Pancreas (tissue), 10 donors: ENCODE results near the gene SCAF11. TPM values are rescaled to one million over a fixed set of nuclear protein-coding genes. Genes with fewer than 3 reads are reported as not detected.
A peak's percentile ranks its signal among the peaks of the same experiment; 100 is the strongest.

Source experiments
- ATAC-seq, 4 donors: fragments of 200-7000 bp; cut with Tn5 transposase; one replicate each; pipeline versions ENCODE4 v1.8.0 to v1.9.1; 2020; ENCODE audit warnings: mild to moderate bottlenecking in 4 of 4, moderate library complexity in 4 of 4
- DNase-seq, 6 donors: peaks; one replicate each; pipeline ENCODE4 v3.0.0-alpha.2; 2020
- FAIRE-seq: peaks from 2 replicates; lab custom pipeline; 2012; peaks lifted over from hg19 to GRCh38; lab: Jason Lieb, UNC
- H3K27ac ChIP-seq, 4 donors: fragments of 200-600 bp; sonication (generic); 1 replicate in 3 of 4; 2 replicates in 1 of 4; pipeline versions ENCODE4 v1.5.0 to v1.8.0; 2020
- H3K27me3 ChIP-seq, 4 donors: fragments of 200-600 bp; one replicate each; pipeline ENCODE4 v1.8.0; 2021
- H3K36me3 ChIP-seq, 3 donors: fragments of 200-600 bp; sonication (generic) in 1 of 3; one replicate each; pipeline versions ENCODE4 v1.5.0 to v1.8.0; 2020 to 2021
- H3K4me1 ChIP-seq, 3 donors: fragments of 200-600 bp; one replicate each; pipeline ENCODE4 v1.8.0; 2021
- H3K4me3 ChIP-seq, 4 donors: fragments of 200-600 bp; sonication (generic) in 2 of 4; one replicate each; pipeline versions ENCODE4 v1.5.0 to v1.8.0; 2020 to 2021
- H3K9me3 ChIP-seq, 4 donors: fragments of 200-600 bp; one replicate each; pipeline ENCODE4 v1.8.0; 2021
- CTCF ChIP-seq, 4 donors: fragments of 200-600 bp; sonication (generic) in 3 of 4; IDR thresholded peaks; one replicate each; pipeline versions ENCODE4 v1.5.0 to v1.8.0; 2021; ENCODE audit warnings: antibody characterized with exemption in 4 of 4
- WGBS, 2 donors: extraction: QIAGEN DNeasy Blood & Tissue Kit; methylation state at CpG; one replicate each; pipeline ENCODE4 v1.1.7; 2013; 5-methylcytosine and 5-hydroxymethylcytosine counted together
- intact Hi-C, 3 donors: fragments of 100-400 bp; cut with DNase I; formaldehyde crosslinking; loops; one replicate each; pipeline versions ENCODE4 v1.11.1 to v1.14.2; 2022
- polyA plus RNA-seq, 2 donors: library from polyadenylated mRNA; stranded (reverse); fragments of 200-250 nt; gene quantifications; one replicate each; pipeline ENCODE4 v1.2.3, GENCODE V29; 2013
- total RNA-seq, 6 donors: library from RNA; stranded (reverse); fragmentation: NEBNext Ultra II Directional in 4 of 6; extraction: Animal tissue kit (Norgen Biotek cat#: 25700) in 4 of 6; gene quantifications; one replicate each; pipeline versions ENCODE4 v1.2.1 to v1.2.4, GENCODE V29; 2021 to 2023
- donor health status: healthy with polysubstance abuse.
- donor health status: DM: no; HTN: no; CAD: no; lungs with moderate emphysema.
- donor health status: DM: no; HTN: no; CAD: no.
- donor health status: control.
- donor health status: control.
- donor health status: Bipolar disorder and iron deficiency.
- donor health status: DM: yes; HTN: yes; CAD: no.
- donor health status: DM: no; HTN: no; CAD: no.
- donor health status: DM: no; HTN: no; CAD: no.
- donor health status: DM: yes; HTN: yes; CAD: no.

SCAF11 gene
- total and polyA plus RNA-seq, 8 donors: 13.8 to 74.2 (median 46.0) TPM

GRCh38 chr12:45930369-45930768, 60.0 kb downstream of the SCAF11 start:
- TF ChIP-seq CTCF (IDR thresholded peaks at IDR 0.05): no peak
- H3K9me3 ChIP-seq: no peaks in the 10 kb centered on the region
- DNase-seq: no peak
- no peaks in the 10 kb centered on the region for H3K27me3 ChIP-seq
- no peak overlapping the region for H3K4me3 ChIP-seq
- FAIRE-seq: no peak
- ATAC-seq: no peak
- intact Hi-C loops: no loop called here
- no peaks in the 10 kb centered on the region for H3K4me1 ChIP-seq
- H3K36me3 ChIP-seq: peaks cover 4 to 49% (median 9%) of the 10 kb centered on the region in 3 donors
- 93 to 97% methylated on average over 3 of the region's 3 CpGs for WGBS, 2 donors
- no peak overlapping the region for H3K27ac ChIP-seq

GRCh38 chr12:45928309-45928708, 62.1 kb downstream of the SCAF11 start:
- Histone ChIP-seq H3K9me3 (no peaks in the 10 kb centered on the region), H3K27ac (no peak overlapping the region), H3K36me3 (peaks cover 4 to 62% (median 17%) of the 10 kb centered on the region in 3 donors), H3K4me3 (no peak overlapping the region), H3K4me1 (no peaks in the 10 kb centered on the region), H3K27me3 (no peaks in the 10 kb centered on the region)
- intact Hi-C loops: no loop called here
- no peak for ATAC-seq
- no peak for TF ChIP-seq CTCF (IDR thresholded peaks at IDR 0.05)
- no peak for FAIRE-seq
- WGBS, 2 donors: 76 to 87% methylated on average over 2 of the region's 2 CpGs
- no peak for DNase-seq

GRCh38 chr12:45918818-45919217, 71.6 kb downstream of the SCAF11 start:
- Histone ChIP-seq H3K4me3 (no peak overlapping the region), H3K4me1 (no peaks in the 10 kb centered on the region), H3K36me3 (peaks cover 0 to 20% (median 3%) of the 10 kb centered on the region in 3 donors), H3K27ac (no peak overlapping the region), H3K9me3 (no peaks in the 10 kb centered on the region), H3K27me3 (no peaks in the 10 kb centered on the region)
- intact Hi-C loops: no loop called here
- no peak for DNase-seq
- FAIRE-seq: no peak
- 92 to 98% methylated on average over 3 of the region's 3 CpGs for WGBS, 2 donors
- TF ChIP-seq CTCF (IDR thresholded peaks at IDR 0.05): no peak
- ATAC-seq: no peak

- no peak for DNase-seq
- ATAC-seq: peak in 1 of 4 donors; percentile 6
- intact Hi-C loops: no loop called here
- Histone ChIP-seq H3K4me3 (no peak overlapping the region), H3K27ac (no peak overlapping the region), H3K9me3 (no peaks in the 10 kb centered on the region), H3K36me3 (peaks cover 0 to 5% (median 3%) of the 10 kb centered on the region in 3 donors), H3K4me1 (peaks cover 8% of the 10 kb centered on the region in 3 donors), H3K27me3 (no peaks in the 10 kb centered on the region)
- FAIRE-seq: no peak
- WGBS, 2 donors: 87 to 93% methylated on average over 2 of the region's 2 CpGs
- TF ChIP-seq CTCF (IDR thresholded peaks at IDR 0.05): no peak
These were observed 75.0 kb downstream of the SCAF11 start for GRCh38 chr12:45915405-45915804.

GRCh38 chr12:45914090-45914489, 76.3 kb downstream of the SCAF11 start:
- Histone ChIP-seq H3K27me3 (no peaks in the 10 kb centered on the region), H3K27ac (no peak overlapping the region), H3K4me3 (no peak overlapping the region), H3K36me3 (peaks cover 0 to 5% (median 3%) of the 10 kb centered on the region in 3 donors), H3K4me1 (peaks cover 8 to 16% (median 11%) of the 10 kb centered on the region in 3 donors), H3K9me3 (no peaks in the 10 kb centered on the region)
- ATAC-seq: peak in 1 of 4 donors; percentile 3
- FAIRE-seq: no peak
- DNase-seq: no peak
- WGBS, 2 donors: 80 to 90% methylated on average over 1 of the region's 1 CpG
- no peak for TF ChIP-seq CTCF (IDR thresholded peaks at IDR 0.05)
- intact Hi-C loops: no loop called here
